Choroid plexus epithelial cell (primary cell): ENCODE results near the gene EBP.

Source experiments
- DNase-seq: peaks from one replicate; pipeline ENCODE4 v3.0.0-alpha.2; 2010; ENCODE audit warnings: low read depth
- H3K4me3 ChIP-seq: 2 replicates; pipeline ENCODE4 v1.5.1; 2011; ENCODE audit warnings: low read depth, mild to moderate bottlenecking, control low read depth, low read length, moderate library complexity
- TF ChIP-seq, protein P1 (sequence below): conservative IDR thresholded peaks from 2 replicates; pipeline ENCODE4 v1.5.1; 2011; ENCODE audit warnings: low read depth, mild to moderate bottlenecking, control low read depth, inconsistent platforms, low read length, moderate library complexity

Gene EBP

DNA sequence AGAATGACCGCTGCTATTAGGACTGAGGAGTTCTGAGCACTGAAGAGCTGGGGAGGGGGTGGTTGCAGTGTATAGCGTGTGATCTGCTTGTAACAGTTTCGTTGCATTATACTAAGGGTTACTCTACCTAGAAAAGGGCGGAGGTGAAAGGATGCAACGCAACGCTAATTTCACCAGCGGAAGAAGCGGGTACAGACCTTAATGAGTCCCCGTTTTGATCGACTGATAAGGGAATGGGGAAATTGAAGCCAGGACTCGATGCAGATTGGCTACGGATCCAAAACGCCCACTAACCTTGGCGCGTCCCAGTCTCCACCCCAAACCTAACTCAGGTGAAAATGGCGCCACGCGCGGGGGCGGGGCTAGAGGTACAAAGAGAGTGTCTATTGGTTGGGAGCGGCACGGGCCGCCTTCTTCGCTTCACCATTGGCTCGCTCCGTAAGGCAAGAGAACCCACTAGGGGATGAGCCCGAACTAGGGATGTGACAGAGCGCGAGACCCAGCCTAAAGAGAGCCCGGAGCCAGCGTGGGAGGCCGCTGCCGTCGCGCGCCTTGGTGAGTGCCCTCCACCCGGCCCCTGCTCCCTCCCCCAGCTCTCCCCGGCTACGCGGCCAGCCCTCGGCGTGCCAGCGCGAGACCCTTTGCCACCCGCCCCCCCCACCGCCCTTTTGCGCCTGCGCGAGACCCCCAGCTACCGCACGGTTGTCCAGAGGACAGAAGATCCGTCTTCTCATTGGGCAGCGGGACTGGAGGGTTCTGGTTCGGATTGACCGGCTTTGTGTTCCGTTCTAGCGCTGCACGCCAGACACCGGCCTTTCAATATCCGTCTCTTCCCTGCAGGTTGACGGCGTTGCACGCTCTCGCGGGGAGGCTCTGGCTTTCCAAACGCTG is at the start of gene EBP:
EBP (plus strand) TSS at position 456 of the 891 bp plus-strand sequence. CDS start 1,964 bp downstream, outside the sequence.
- peak; percentile 88 for DNase-seq
- TF ChIP-seq, protein P1, sequence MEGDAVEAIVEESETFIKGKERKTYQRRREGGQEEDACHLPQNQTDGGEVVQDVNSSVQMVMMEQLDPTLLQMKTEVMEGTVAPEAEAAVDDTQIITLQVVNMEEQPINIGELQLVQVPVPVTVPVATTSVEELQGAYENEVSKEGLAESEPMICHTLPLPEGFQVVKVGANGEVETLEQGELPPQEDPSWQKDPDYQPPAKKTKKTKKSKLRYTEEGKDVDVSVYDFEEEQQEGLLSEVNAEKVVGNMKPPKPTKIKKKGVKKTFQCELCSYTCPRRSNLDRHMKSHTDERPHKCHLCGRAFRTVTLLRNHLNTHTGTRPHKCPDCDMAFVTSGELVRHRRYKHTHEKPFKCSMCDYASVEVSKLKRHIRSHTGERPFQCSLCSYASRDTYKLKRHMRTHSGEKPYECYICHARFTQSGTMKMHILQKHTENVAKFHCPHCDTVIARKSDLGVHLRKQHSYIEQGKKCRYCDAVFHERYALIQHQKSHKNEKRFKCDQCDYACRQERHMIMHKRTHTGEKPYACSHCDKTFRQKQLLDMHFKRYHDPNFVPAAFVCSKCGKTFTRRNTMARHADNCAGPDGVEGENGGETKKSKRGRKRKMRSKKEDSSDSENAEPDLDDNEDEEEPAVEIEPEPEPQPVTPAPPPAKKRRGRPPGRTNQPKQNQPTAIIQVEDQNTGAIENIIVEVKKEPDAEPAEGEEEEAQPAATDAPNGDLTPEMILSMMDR: no peak
- H3K4me3 ChIP-seq: peak within 1 kb of the TSS; percentile 60

DNA sequence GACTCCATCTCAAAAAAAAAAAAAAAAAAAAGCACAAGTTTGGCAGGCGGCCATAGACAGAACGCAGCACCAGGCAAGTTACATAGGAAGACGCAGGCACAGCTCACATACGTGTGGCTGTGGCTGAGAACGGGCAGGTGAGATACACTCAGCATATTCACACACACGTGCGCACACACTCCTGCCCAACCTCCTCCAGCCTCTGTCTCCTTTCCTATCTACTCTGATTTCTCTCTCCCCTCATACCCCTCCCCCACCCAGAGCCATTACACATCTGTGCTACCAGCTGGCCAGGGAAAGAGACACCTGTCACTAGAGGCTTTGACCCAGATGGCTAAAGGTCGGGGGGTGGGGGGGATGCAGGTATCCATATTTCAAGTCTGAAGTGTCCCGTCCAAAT is 49.4 kb upstream of the EBP start:
- TF ChIP-seq, protein P1: no peak
- DNase-seq: no peak
- H3K4me3 ChIP-seq: no peak overlapping the region

DNA sequence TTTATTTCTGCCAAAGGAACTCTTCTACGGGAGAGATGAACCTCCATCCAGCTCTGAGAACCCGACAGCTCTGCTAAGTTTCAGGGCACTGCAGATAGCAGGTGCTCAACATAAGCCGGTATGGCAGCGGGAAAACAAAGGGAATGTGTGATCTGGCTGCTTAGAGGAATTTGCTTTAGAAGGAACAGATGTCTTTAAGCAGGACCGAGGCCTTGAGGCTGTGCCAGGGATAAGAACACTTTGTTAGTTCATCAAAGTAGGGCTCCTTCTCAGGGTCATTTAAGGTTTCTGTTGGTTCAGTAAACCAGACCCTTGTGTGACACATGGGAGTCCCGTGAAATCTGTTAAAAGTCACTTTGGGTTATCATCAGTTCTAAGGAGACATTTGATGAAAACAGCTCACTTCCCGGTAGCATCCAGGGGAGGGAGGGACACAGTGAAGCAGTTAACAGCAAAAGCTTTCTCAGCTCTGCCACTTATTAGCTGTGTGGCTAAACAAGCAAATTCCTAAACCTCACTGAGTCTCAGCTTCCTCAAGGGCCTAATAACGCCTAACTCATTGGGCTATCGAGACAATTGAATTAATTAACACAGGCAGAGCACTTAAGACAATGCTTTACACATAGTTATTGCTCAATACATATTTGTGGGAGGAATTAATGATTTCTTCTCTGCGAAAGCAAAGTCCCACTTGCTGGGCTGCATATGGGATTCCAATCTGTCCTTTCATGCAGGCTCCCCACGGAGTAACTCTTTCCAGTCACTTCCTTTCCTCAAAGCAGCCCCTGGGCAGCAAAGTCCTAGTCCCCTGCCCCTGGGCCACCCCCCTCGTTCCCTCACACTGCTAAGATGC is 48.5 kb upstream of the EBP start:
- TF ChIP-seq, protein P1: no peak
- peak; percentile 23 for DNase-seq
- H3K4me3 ChIP-seq: no peak overlapping the region

DNA sequence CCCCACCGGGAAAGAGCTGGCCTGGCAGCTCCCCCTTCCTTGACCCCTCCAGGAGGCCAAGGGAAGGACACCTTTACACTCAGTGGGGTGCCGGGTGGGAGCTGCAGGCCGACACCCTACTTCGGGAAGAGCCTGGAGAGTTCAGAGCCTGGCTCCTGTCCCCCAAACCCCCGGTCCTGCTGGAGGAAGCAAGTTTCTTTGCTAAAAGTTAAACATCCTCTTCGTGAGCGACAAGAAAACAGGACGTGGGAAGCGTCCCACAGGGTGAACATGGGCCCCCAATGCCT is 48.0 kb upstream of the EBP start:
- DNase-seq: no peak
- TF ChIP-seq, protein P1: no peak
- no peak overlapping the region for H3K4me3 ChIP-seq

DNA sequence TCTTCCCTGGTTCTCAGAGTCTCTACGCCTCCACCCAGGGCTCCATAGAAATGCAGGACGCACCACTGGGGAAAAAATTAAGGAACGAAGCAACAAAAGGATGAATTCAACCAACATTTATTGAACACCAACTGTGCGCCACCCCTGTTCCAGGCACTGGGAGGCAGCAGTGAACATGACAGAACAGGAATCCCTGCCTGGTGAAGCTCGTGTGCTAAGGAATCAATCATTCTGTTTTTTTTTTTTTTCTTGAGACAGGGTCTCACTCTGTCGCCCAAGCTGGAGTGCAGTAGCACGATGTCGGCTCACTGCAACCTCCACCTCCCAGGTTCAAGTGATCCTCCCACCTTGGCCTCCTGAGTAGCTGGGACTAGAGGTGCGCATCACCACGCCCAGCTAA is 47.5 kb upstream of the EBP start:
- peak; percentile 48 for DNase-seq
- no peak overlapping the region for H3K4me3 ChIP-seq
- TF ChIP-seq, protein P1: peak; percentile 52

DNA sequence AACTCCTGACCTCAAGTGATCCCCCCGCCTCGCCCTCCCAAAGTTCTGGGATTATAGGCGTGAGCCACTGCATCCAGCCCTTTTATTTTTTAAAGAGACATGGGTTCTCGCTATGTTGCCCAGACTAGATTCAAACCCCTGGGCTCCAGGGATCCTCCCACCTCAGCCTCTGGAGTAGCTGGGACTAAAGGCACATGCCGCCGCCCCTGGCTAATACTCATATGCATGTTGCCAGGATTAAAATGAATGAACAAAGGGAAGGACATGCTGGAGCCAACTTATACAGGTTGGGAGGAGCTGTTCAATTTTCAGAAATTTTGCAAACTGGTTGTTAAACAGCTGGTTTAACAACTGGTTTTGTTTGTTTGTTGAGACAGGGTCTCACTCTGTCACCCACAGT is 47.0 kb upstream of the EBP start:
- no peak overlapping the region for H3K4me3 ChIP-seq
- no peak for DNase-seq
- TF ChIP-seq, protein P1: no peak
